H1 (cell line): ENCODE results near the gene DDA1. TPM values are rescaled to one million over a fixed set of nuclear protein-coding genes. Genes with fewer than 3 reads are reported as not detected.

Experiments used
- CTCF ChIA-PET: fragments of 300-600 bp; sonication (Branson Sonifier 250); formaldehyde crosslinking; loops from one replicate; lab custom pipeline; 2021; ENCODE audit not compliant: partially characterized antibody; lab: Charles Lee
- POLR2A ChIA-PET: fragments of 300-600 bp; sonication (Branson Sonifier 250); formaldehyde crosslinking; loops from one replicate; lab custom pipeline; 2021; ENCODE audit warnings: inconsistent platforms; ENCODE audit not compliant: partially characterized antibody; lab: Charles Lee
- DNase-seq, 2 experiments: peaks; one replicate each; pipeline versions ENCODE4 v3.0.0 to v3.0.0-alpha.2; 2010 to 2022; ENCODE audit warnings: low spot score in 2 of 2, low read depth in 1 of 2, mixed read lengths in 1 of 2
- FAIRE-seq: peaks from 2 replicates; lab custom pipeline; 2011; peaks lifted over from hg19 to GRCh38; lab: Jason Lieb, UNC
- H2AFZ ChIP-seq: 2 replicates; pipeline ENCODE4 v1.8.1; 2012; ENCODE audit warnings: low read length, inconsistent platforms
- H2AK5ac ChIP-seq: 2 replicates; pipeline ENCODE4 v1.6.1; 2013; ENCODE audit warnings: low read depth, low read length
- H2BK120ac ChIP-seq: replicated peaks from 2 replicates; pipeline ENCODE3; 2013; ENCODE audit warnings: low read depth, low read length, inconsistent platforms
- H2BK12ac ChIP-seq: 2 replicates; pipeline ENCODE4 v1.6.1; 2013; ENCODE audit warnings: low read depth, low read length
- H2BK15ac ChIP-seq: 2 replicates; pipeline ENCODE4 v1.6.1; 2013; ENCODE audit warnings: low read length
- H2BK20ac ChIP-seq: 2 replicates; pipeline ENCODE4 v1.6.1; 2013; ENCODE audit warnings: low read length
- H2BK5ac ChIP-seq: 2 replicates; pipeline ENCODE4 v1.6.1; 2013; ENCODE audit warnings: low read depth, low read length
- H3K14ac ChIP-seq: 2 replicates; pipeline ENCODE4 v1.6.1; 2013; ENCODE audit warnings: inconsistent platforms; ENCODE audit not compliant: insufficient read length
- H3K18ac ChIP-seq: 2 replicates; pipeline ENCODE4 v1.6.1; 2013; ENCODE audit warnings: low read length; ENCODE audit errors: extremely low read depth
- H3K23ac ChIP-seq: 2 replicates; pipeline ENCODE4 v1.6.1; 2013; ENCODE audit warnings: inconsistent platforms; ENCODE audit not compliant: insufficient read length
- H3K23me2 ChIP-seq: 2 replicates; pipeline ENCODE4 v1.6.1; 2013; ENCODE audit warnings: low read depth, low read length
- H3K27ac ChIP-seq: 2 replicates; pipeline ENCODE4 v1.6.1; 2011; ENCODE audit warnings: low read depth, low read length, inconsistent platforms
- H3K27me3 ChIP-seq, 4 experiments: replicated peaks in 1 of 4; 1 replicate in 1 of 4; 2 replicates in 3 of 4; pipeline versions ENCODE4 v1.6.1 to v1.8.1; 2011 to 2013; ENCODE audit warnings: low read length in 3 of 4, mild to moderate bottlenecking in 3 of 4, inconsistent platforms in 2 of 4, mixed read lengths in 2 of 4, moderate library complexity in 1 of 4; ENCODE audit not compliant: control insufficient read depth in 3 of 4, insufficient read depth in 3 of 4; ENCODE audit errors: extremely low read depth in 1 of 4
- H3K36me3 ChIP-seq, 4 experiments: 2 replicates each; pipeline versions ENCODE4 v1.6.1 to v1.8.1; 2011 to 2013; ENCODE audit warnings: mild to moderate bottlenecking in 4 of 4, low read length in 3 of 4, moderate library complexity in 2 of 4, control low read depth in 1 of 4, inconsistent platforms in 1 of 4; ENCODE audit not compliant: insufficient read depth in 4 of 4, control insufficient read depth in 2 of 4
- H3K4ac ChIP-seq: replicated peaks from 2 replicates; pipeline ENCODE3; 2013; ENCODE audit warnings: low read length, low read depth, mixed read lengths, inconsistent platforms; ENCODE audit not compliant: insufficient read length
- H3K4me1 ChIP-seq, 4 experiments: replicated peaks in 1 of 4; 1 replicate in 1 of 4; 2 replicates in 3 of 4; pipeline versions ENCODE4 v1.6.1 to v1.8.1; 2011 to 2013; ENCODE audit warnings: low read length in 3 of 4, inconsistent platforms in 2 of 4, mixed read lengths in 1 of 4; ENCODE audit not compliant: insufficient read depth in 4 of 4, control insufficient read depth in 3 of 4
- H3K4me2 ChIP-seq, 2 experiments: 2 replicates each; pipeline versions ENCODE4 v1.6.1 to v1.8.1; 2011 to 2013; ENCODE audit warnings: low read depth in 2 of 2, low read length in 2 of 2, control low read depth in 1 of 2, inconsistent platforms in 1 of 2, mild to moderate bottlenecking in 1 of 2; ENCODE audit not compliant: insufficient read depth in 1 of 2
- H3K4me3 ChIP-seq, 4 experiments: fragments of 200-600, 300-600 bp in 1 of 4; sonication (generic), shearing (Covaris generic), sonication (Bioruptor Twin) in 1 of 4; 2 replicates each; pipeline versions ENCODE4 v1.5.1 to v1.8.1; 2011 to 2016; ENCODE audit warnings: low read length in 4 of 4, low read depth in 3 of 4, control low read depth in 2 of 4, inconsistent platforms in 2 of 4, mild to moderate bottlenecking in 2 of 4, mixed read lengths in 1 of 4, moderate library complexity in 1 of 4; ENCODE audit not compliant: insufficient read depth in 2 of 4; ENCODE audit errors: extremely low read depth in 1 of 4
- H3K56ac ChIP-seq: replicated peaks from 2 replicates; pipeline ENCODE3; 2013; ENCODE audit warnings: low read depth, mild to moderate bottlenecking, mixed read lengths, low read length, inconsistent platforms; ENCODE audit not compliant: insufficient read length
- H3K79me1 ChIP-seq: 2 replicates; pipeline ENCODE4 v1.6.1; 2013; ENCODE audit warnings: low read depth, low read length, control low read depth
- H3K79me2 ChIP-seq, 2 experiments: 2 replicates each; pipeline versions ENCODE4 v1.6.1 to v1.8.1; 2012 to 2013; ENCODE audit warnings: low read length in 2 of 2, mild to moderate bottlenecking in 2 of 2, inconsistent platforms in 1 of 2; ENCODE audit not compliant: insufficient read depth in 2 of 2, control insufficient read depth in 1 of 2
- H3K9ac ChIP-seq, 4 experiments: replicated peaks in 1 of 4; 1 replicate in 1 of 4; 2 replicates in 3 of 4; pipeline versions ENCODE4 v1.6.1 to v1.8.1; 2011 to 2013; ENCODE audit warnings: low read depth in 3 of 4, low read length in 3 of 4, control low read depth in 2 of 4, mild to moderate bottlenecking in 2 of 4, moderate library complexity in 2 of 4, inconsistent platforms in 1 of 4; ENCODE audit errors: extremely low read depth in 1 of 4
- H3K9me3 ChIP-seq, 2 experiments: 2 replicates each; pipeline versions ENCODE4 v1.6.1 to v1.8.1; 2012 to 2013; ENCODE audit warnings: mild to moderate bottlenecking in 2 of 2, moderate library complexity in 2 of 2, control low read depth in 1 of 2, inconsistent platforms in 1 of 2, low read depth in 1 of 2, low read length in 1 of 2, mixed read lengths in 1 of 2; ENCODE audit not compliant: insufficient read depth in 2 of 2
- H4K20me1 ChIP-seq, 2 experiments: replicated peaks in 1 of 2; 2 replicates each; pipeline versions ENCODE3 to v1.8.1; 2011 to 2013; ENCODE audit warnings: inconsistent platforms in 2 of 2, low read length in 2 of 2, mild to moderate bottlenecking in 1 of 2; ENCODE audit not compliant: insufficient read depth in 2 of 2, control insufficient read depth in 1 of 2
- H4K5ac ChIP-seq: 2 replicates; pipeline ENCODE4 v1.6.1; 2013; ENCODE audit warnings: low read length, low read depth, mixed read lengths, inconsistent platforms; ENCODE audit not compliant: insufficient read length
- H4K8ac ChIP-seq: 2 replicates; pipeline ENCODE4 v1.8.0; 2013; ENCODE audit warnings: mild to moderate bottlenecking, moderate library complexity, low read length, inconsistent platforms; ENCODE audit not compliant: insufficient read depth; ENCODE audit errors: extremely low read depth
- H4K91ac ChIP-seq: replicated peaks from 2 replicates; pipeline ENCODE3; 2013; ENCODE audit warnings: low read length, mixed read lengths, inconsistent platforms; ENCODE audit not compliant: insufficient read length
- BCL11A ChIP-seq, 2 experiments: IDR thresholded peaks; one replicate each; pipeline ENCODE4 v1.6.1; 2011; ENCODE audit warnings: low read depth in 2 of 2, low read length in 2 of 2, mild to moderate bottlenecking in 2 of 2
- BRCA1 ChIP-seq: IDR thresholded peaks from 2 replicates; pipeline ENCODE4 v1.6.1; 2012; ENCODE audit warnings: low read depth, low read length, improper control_type of control experiment
- CBX5 ChIP-seq: fragments of 300-800, 300-1000 bp; sonication (generic); IDR thresholded peaks from 2 replicates; pipeline ENCODE4 v1.7.1; 2016; ENCODE audit warnings: antibody characterized with exemption, low read length, low read depth
- KDM4A ChIP-seq: IDR thresholded peaks from one replicate; pipeline ENCODE4 v1.7.1; 2012; ENCODE audit warnings: low read depth, mild to moderate bottlenecking, moderate library complexity, low read length, inconsistent platforms; ENCODE audit not compliant: severe bottlenecking
- KDM5A ChIP-seq: fragments of 200-600 bp; IDR thresholded peaks from 2 replicates; pipeline ENCODE4 v1.7.1; 2012; ENCODE audit warnings: mild to moderate bottlenecking, low read length, inconsistent platforms, mixed read lengths
- MAFK ChIP-seq: IDR thresholded peaks from 2 replicates; pipeline ENCODE4 v1.6.1; 2012; ENCODE audit warnings: low read depth, mild to moderate bottlenecking, improper control_type of control experiment, low read length
- POLR2A ChIP-seq, 2 experiments: IDR thresholded peaks; 1 replicate in 1 of 2; 2 replicates in 1 of 2; pipeline ENCODE4 v1.6.1; 2011; ENCODE audit warnings: low read depth in 2 of 2, low read length in 2 of 2, mild to moderate bottlenecking in 2 of 2; ENCODE audit errors: control extremely low read depth in 1 of 2
- RAD21 ChIP-seq, 2 experiments: IDR thresholded peaks in 1 of 2; conservative IDR thresholded peaks in 1 of 2; 2 replicates each; pipeline ENCODE4 v1.6.1; 2011; ENCODE audit warnings: low read depth in 2 of 2, low read length in 2 of 2, improper control_type of control experiment in 1 of 2, inconsistent platforms in 1 of 2, mild to moderate bottlenecking in 1 of 2, moderate library complexity in 1 of 2
- RBBP5 ChIP-seq: IDR thresholded peaks from 2 replicates; pipeline ENCODE4 v1.7.1; 2012; ENCODE audit warnings: low read depth, mild to moderate bottlenecking, inconsistent platforms, low read length, moderate library complexity, borderline replicate concordance
- SRF ChIP-seq: IDR thresholded peaks from 2 replicates; pipeline ENCODE4 v1.6.1; 2011; ENCODE audit warnings: mild to moderate bottlenecking, low read depth, low read length, moderate library complexity
- SUZ12 ChIP-seq: fragments of 200-600 bp; sonication (generic); IDR thresholded peaks from 2 replicates; pipeline ENCODE4 v1.6.1; 2012; ENCODE audit warnings: mild to moderate bottlenecking, inconsistent platforms, low read length, moderate library complexity, mixed read lengths
- WGBS, 2 experiments: shearing (Covaris generic) in 1 of 2; methylation state at CpG; one replicate each; pipeline versions ENCODE4 v1.1.6 to v1.1.7; 2013 to 2015; ENCODE audit warnings: low lambda C conversion rate in 2 of 2, mixed read lengths in 2 of 2, inconsistent platforms in 1 of 2, low coverage in 1 of 2, missing lambda C conversion rate in 1 of 2; ENCODE audit not compliant: insufficient replicate concordance in 2 of 2, insufficient coverage in 1 of 2, insufficient read length in 1 of 2; ENCODE audit errors: extremely low coverage in 1 of 2, missing lambda C conversion rate in 1 of 2; 5-methylcytosine and 5-hydroxymethylcytosine counted together
- polyA plus RNA-seq, 7 experiments: library from polyadenylated mRNA; depleted of rRNA in 3 of 7; stranded (reverse) in 5 of 7; unstranded in 2 of 7; fragments of >200 nt in 5 of 7; fragments of 200-250 nt in 2 of 7; gene quantifications; 1 replicate in 5 of 7; 2 replicates in 1 of 7; 4 replicates in 1 of 7; pipeline versions ENCODE4 v1.2.1 to v1.2.3, GENCODE V29; 2011 to 2013; ENCODE audit warnings: missing spikeins in 2 of 7, mixed read lengths in 2 of 7
- total RNA-seq: library from RNA; stranded (reverse); fragmentation: NEBNext Ultra II Directional; extraction: Animal tissue kit (Norgen Biotek cat#: 25700); gene quantifications from 2 replicates; pipeline ENCODE4 v1.2.1, GENCODE V29; 2021

Gene DDA1
- total and polyA plus RNA-seq, 2 of the 8 experiments (the other 6 are each of a cell fraction or from before 2014, with no cell fraction given), result 29.2 to 34.5 TPM

DNA sequence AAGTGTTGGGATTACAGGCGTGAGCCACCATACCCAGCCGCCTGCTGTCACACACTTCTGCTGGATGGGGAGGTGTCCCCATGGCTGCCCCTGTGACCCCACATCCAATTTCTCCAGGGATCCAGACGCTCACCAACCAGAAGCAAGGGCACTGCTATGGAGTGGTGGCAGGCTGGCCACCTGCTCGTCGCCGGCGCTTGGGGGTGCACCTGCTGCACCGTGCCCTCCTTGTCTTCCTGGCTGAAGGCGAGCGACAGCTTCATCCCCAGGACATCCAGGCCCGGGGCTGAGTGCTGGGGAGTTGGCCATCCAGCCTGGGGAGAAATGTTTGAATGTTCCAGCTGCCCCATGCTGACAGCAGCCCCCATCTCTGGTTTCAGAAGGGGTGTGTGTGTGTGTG, 23.1 kb upstream of the DDA1 start:
- POLR2A ChIA-PET, result interaction anchor here (0.7 to 1.4 kb wide), 3 partner anchors 19 to 52 kb away, joined by 3 to 4 read pairs (median 3); partner anchors contain the start of gene BABAM1
- no peak for TF ChIP-seq SRF
- TF ChIP-seq RBBP5, result no peak
- no peak for TF ChIP-seq RAD21 (IDR thresholded peaks at IDR 0.05 in 1 of 2, conservative IDR thresholded peaks at IDR 0.05 in 1 of 2; ENCODE audit: low read depth in 2 of 2, low read length in 2 of 2)
- no peak for TF ChIP-seq KDM4A
- TF ChIP-seq POLR2A (IDR thresholded peaks at IDR 0.05; ENCODE audit: control extremely low read depth in 1 of 2, low read depth in 2 of 2, low read length in 2 of 2), result no peak
- TF ChIP-seq SUZ12, result no peak
- TF ChIP-seq CBX5, result no peak
- no peak for TF ChIP-seq MAFK
- TF ChIP-seq BRCA1, result no peak
- no peak for TF ChIP-seq KDM5A
- TF ChIP-seq BCL11A (IDR thresholded peaks at IDR 0.05; ENCODE audit: low read depth in 2 of 2, low read length in 2 of 2), result no peak

More for the DNA sequence above, 23.1 kb upstream of the DDA1 start:
- H3K14ac ChIP-seq, result no peak overlapping the region
- no peak overlapping the region for H3K18ac ChIP-seq
- DNase-seq, result no peak
- no peak overlapping the region for H4K5ac ChIP-seq
- H3K4me2 ChIP-seq, result no peak overlapping the region
- peaks cover 0 to 3% (median under 1%) of the 10 kb centered on the region in 4 experiments; a peak in 3 of 7 replicates for H3K4me1 ChIP-seq
- H3K56ac ChIP-seq, result no peak overlapping the region
- no peak for FAIRE-seq
- H2BK12ac ChIP-seq, result no peak overlapping the region
- no peak overlapping the region for H3K9ac ChIP-seq
- 92% methylated on average over 9 of the region's 11 CpGs; no CpG with 5 or more reads in 1 of the 2 experiments for WGBS, 2 experiments
- no peaks in the 10 kb centered on the region for H3K36me3 ChIP-seq
- H3K23me2 ChIP-seq, result no peaks in the 10 kb centered on the region; the same call in 1 of the 2 replicates
- H4K8ac ChIP-seq, result no peak overlapping the region
- H4K91ac ChIP-seq, result no peak overlapping the region
- H3K27me3 ChIP-seq, result peaks cover 0 to 3% (median 0%) of the 10 kb centered on the region in 4 experiments; a peak in 3 of 7 replicates
- H3K4ac ChIP-seq, result no peak overlapping the region
- no peaks in the 10 kb centered on the region for H3K79me2 ChIP-seq
- H2BK5ac ChIP-seq, result no peak overlapping the region
- no peak overlapping the region for H2AFZ ChIP-seq
- H3K79me1 ChIP-seq, result no peaks in the 10 kb centered on the region; the same call in 1 of the 2 replicates
- H3K4me3 ChIP-seq, result no peak overlapping the region
- no peak overlapping the region for H3K23ac ChIP-seq
- peaks cover 0 to 6% of the 10 kb centered on the region in 2 experiments; a peak in 1 of 4 replicates for H3K9me3 ChIP-seq
- no peak overlapping the region for H3K27ac ChIP-seq
- H4K20me1 ChIP-seq, result peaks cover 0 to 1% of the 10 kb centered on the region in 2 experiments
- H2BK20ac ChIP-seq, result no peak overlapping the region
- H2BK120ac ChIP-seq, result no peak overlapping the region
- H2AK5ac ChIP-seq, result no peak overlapping the region
- H2BK15ac ChIP-seq, result no peak overlapping the region
- CTCF ChIA-PET, result interaction anchor here (0.6 to 2.3 kb wide), 4 partner anchors 26 to 180 kb away, joined by 3 to 13 read pairs (median 4); no protein-coding TSS in a partner anchor
